HG03565 (cell line): Measurements from ENCODE around the gene PYCR2.

Source experiments
- ATAC-seq: cut with Tn5 transposase; IDR thresholded peaks from one replicate; pipeline ENCODE4 v1.9.1; 2021; ENCODE audit warnings: mild to moderate bottlenecking, moderate library complexity; ENCODE audit not compliant: unreplicated experiment

The PYCR2 gene

DNA sequence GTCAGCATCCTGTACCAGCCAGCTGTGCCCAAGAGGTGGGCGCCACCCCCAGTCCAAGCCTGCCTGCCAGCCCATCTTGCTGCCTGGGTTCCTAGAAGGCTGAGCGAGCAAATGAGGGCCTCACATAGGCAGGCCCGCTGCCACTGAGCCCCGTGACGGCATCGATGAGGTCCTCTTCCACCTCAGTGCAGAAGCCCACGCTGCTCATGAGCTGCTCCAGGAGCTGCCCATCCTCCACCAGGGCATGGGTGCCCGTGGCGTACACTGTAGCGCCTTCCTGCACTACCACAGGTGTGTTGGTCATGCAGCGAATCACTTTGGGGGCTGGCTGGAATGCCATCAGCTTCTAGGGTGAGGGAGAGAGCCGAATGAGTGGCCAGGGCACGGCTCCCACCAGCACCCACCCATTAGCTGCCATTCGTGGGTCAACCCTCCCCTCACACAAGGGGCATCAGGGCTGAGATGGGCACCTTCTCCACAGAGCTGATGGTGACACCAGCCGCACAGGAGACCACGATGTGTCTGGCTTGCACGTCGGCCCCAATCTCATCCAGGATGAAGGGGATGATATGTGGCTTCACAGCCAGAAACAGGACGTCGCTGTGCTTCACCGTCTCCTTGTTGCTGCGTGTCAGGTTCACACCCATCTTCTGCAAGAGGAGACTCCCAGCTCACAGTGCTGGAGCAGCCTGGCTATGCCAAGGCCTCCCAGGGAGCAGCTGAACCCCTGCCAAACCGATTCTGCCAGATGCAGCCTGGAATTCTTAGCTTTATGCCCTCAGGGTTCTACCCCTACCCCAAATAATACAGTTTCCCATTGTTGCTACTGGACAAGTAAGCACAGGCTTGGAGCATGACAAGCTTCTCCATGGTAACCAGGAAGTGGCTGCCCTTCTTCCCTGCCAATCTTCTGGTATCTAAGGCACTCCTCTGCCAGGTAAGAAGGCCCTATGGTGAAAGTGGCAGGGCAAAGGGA is 2.0 kb downstream of the PYCR2 start:
- ATAC-seq, result no peak

DNA sequence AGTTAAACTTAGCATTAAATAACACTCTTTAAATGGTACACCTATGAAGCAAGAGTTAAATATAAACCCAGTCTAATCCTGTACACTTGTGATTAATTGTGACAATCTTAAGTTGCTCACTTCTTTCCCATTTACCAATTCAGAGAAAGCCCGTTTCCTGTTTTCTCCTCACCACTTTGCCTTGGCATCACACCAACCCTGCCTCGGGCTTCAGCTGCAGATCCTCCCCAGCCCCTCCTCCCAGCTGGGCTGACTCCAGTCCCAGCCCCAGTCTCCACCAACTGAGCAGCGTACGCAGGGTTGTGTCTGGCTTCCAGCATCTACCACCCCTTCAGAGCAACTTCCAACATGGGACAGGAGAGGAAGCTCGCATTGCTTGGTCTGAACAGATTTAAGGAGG is 4.1 kb downstream of the PYCR2 start:
- no peak for ATAC-seq

DNA sequence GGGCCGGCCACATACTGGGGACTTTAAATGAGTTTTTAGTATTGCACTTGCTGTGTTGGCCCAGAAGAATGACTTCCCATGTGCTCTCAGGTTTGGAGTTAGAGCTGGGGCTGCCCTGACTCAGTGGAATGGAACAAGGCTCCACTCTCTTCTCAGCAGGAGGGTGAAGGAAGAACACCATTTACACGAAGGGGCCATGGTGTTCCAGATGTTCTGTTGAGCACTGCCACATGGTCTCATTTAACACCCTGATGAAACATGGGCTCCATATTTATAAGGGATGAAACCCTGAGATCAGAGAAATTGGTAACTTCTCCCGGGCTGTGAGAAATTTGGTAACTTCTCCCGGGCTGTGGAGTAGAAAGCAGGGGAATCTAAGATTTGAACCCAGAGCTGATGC is 5.8 kb downstream of the PYCR2 start:
- no peak for ATAC-seq

DNA sequence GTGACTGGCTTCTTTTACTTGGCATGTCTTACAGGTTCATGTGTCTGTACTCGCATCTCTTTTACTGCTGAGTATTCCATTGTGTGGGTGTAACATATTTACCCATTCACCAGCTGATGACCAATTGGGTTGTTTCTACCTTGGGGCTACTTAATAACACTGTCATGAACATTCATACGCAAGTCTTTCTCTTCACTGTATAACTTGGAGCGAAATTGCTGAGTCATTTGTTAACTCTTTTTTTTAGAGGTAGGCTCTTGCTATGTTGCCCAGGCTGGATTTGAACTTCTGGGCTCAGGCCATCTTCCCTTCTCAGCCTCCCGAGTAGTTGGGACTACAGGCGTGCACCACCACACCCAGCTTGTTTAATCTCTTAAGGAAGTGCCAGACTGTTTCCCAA is 6.5 kb downstream of the PYCR2 start:
- no peak for ATAC-seq

DNA sequence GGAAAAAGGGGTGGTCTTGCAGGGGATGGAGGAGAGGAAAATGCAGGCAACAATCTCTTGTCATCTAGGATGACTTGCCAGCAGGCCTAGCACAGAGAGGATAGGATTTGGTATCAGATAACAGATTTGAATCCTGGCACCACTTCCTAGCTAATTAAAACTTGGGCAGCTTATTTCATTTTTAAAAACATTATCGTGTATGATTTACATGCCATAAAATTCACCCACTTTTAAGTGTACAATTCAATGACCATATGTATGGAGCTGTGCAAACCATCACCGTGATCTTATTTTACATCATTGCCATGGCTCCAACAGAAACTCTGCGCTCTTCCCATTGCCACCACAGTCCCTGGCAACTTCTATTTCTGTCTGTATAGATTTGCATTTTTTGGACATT is 6.9 kb downstream of the PYCR2 start:
- no peak for ATAC-seq

DNA sequence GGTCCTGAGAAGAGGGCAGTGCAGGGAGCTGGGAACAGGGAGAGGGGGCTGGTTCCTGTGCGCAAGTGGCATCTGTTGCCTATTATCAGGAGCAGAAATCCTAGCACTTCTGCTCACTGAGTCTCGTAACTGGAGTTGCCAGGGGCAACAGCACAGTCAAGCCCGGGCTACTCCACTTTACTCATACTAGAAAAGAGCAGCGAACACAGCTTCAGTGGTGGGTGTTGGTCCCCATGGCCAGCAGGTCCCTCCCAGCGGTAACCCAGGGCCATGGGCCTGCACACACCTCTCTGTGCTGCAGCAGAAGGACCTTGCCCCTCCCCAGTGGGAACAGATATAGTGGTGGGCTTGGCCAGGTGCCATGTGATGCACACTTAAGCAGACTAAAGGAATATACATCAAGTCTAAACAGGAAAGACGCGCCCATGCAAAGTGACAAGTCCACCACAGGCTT is 8.5 kb downstream of the PYCR2 start:
- no peak for ATAC-seq

DNA sequence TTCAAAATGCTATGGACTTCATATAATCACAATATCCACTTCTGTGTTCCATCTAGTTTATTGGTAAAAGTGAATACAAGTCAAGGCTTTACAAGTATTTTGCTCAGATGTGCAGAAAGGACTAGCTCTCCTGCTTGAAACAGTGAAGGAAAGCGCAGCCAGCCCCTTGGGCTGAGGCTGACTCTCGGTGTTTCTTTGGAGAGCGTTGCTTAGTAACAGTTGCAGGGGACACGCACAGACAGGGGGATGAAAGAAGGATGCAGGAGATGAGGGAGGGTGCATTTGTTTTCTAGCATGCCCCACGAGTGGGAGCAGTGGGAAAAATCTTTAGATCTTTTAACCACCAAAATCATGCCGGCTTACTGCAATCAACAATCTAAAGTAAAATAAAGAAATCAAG is 9.1 kb downstream of the PYCR2 start:
- no peak for ATAC-seq

DNA sequence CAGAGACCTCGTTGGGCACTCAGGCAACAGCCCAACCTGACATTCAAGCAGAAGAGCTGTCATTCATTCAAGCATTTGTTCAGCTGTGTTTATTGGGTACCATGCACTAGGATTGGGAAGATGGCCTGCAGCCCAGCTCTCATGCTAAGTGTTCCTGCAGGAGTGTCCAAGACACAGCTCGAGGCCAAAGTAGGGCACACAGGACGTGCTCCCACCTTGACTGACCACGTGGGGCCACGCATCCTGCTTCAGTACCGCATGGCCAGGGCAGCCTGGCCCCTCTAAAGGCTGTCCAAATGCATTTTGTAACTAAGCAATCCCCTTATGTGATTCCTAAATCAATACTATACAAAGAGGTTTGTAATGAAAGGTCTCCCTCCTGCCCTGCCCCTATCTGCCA is 9.7 kb downstream of the PYCR2 start:
- no peak for ATAC-seq

DNA sequence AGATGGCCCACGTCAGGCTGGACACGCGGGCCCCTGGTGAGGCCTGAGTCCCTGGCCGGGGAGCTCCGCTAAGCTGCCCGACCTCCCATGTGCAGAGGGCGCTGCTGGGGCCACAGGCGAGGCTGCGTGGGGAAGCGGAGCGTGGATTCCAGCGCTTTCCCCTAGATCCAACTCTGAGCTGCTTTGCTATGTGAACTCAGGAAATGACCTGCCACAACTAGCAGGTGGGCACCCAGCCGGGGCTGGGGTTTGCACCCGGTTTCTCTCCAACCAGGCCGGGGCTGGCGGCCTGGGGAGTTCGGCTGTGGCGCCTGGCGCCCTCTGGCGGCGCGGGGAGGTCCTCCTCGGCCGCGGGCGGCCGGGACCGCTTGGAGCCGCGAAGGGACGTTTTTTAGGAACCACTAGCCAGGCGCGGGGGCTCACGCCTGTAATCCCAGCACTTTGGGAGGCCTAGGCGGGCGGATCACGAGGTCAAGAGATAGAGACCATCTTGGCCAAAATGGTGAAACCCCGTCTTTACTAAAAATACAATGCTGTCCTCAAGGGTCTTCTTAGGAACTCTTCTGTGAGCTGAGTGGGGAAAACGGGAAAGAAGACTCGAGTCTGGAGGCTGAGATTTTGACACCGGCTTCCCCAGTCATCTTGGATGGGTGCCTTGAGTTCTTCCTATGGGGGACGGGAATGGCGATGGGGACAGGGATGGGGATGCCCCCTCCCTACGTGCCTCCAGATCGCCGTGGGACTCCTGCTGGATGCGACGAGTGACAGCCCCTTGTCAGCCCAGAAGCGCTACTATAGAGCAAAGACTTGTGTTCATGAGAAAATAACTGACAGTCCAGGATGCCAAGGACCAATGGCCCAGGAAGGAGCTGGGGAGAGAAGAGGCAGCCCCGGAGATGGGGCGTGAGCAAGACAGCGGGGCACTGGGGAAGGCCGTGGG is 12.6 kb downstream of the PYCR2 start:
- ATAC-seq, result peak; percentile 42

DNA sequence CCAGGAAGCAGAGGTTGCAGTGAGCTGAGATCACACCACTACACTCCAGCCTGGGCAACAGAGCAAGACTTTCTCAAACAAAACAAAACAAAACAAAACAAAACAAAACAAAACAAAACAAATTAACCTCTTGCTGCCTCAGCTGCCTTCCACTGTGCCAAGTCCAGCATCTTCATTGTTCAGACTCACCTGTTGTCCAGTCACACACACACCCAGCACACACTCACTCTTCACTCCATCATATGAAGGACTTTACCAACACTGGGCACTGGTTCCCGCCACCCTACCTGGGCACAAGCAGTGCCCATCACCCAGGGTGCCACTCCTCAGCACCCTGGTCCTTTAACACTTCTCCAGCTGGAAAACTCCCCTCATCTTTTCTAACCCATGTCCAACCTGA is 14.6 kb downstream of the PYCR2 start:
- ATAC-seq, result no peak

DNA sequence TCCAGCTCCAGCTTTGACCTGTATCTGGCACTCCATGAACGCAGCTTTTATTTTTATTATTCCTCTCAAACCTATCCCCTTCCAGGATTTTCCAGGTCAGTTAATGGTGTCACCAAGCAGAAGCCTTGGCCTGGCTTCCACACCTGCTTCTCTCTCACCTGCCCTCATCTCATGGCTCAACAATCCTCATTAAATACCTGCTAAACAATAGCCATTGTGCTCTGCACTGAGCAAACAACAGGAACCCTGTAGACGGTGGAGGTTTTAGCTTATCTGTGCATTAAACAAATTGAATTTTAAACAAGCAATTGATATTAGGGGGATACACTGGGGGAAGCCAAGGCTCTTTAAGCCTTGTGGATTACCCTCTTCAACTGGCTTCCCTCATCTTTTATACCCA is 15.3 kb downstream of the PYCR2 start:
- ATAC-seq, result no peak

DNA sequence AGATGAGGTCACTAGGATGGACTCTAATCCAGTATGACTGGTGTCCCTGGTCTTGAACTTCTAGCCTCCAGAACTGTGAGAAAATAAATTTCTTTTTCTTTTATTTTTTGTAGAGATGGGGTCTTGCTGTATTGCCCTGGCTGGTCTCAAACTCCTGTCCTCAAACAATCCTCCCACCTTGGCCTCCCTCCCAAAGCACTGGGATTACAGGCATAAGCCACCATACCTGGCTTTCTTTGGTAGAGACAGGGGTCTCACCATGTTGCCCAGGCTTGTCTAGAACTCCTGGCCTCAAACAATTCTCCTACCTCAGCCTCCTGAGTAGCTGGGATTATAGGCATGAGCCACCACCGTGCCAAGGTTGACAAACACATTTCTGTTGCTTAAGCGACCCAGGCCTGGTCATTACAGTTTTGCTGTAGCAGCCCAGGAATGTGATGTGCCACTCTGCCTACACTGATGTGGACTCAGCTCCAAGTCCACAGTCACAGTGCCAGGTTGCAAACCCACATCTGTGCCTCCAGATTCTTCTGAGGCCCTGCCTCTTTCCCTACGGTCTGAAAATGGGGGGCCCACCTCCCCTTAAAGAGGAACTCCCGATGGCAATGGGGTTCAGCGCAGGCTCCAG is 15.9 kb downstream of the PYCR2 start:
- no peak for ATAC-seq

DNA sequence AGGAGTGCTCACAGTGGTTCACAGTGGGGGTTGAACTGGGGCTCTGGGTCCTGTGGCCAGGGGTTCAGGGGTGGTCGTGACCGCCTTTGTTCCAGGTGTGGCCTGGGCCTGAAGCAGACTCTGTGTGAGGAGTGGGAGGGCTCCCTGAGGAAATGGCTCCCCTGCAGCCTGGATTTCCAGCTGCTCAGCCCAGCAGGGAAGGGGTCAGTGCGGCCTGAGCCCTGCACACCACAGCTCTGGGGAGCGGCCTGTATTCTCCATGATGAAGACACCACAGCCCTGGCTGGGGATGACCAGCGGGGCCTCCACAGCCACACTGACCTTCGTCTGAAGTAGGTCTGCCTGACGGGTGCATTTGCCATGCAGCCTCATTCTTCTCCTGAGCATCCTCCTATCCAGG is 16.7 kb downstream of the PYCR2 start:
- no peak for ATAC-seq

DNA sequence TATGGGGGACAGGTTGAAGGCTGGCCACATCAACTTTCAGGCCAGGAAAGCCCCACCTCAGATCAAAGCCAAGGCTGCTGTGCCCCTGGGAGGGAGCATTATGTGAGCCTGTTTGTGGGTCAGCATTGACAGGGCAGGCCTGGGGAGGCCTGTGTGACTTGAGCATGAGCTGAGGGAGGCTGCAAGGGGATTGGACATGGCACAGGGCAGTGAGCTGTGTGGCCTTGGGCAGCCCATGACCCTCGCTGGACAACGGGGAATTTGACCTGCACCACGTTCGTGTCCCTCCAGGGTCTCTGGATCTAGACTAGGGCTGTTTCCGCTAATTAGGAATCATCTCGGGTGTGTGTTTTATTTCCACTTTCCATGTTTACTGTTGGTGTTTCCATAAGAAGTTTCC is 17.6 kb downstream of the PYCR2 start:
- ATAC-seq, result no peak

DNA sequence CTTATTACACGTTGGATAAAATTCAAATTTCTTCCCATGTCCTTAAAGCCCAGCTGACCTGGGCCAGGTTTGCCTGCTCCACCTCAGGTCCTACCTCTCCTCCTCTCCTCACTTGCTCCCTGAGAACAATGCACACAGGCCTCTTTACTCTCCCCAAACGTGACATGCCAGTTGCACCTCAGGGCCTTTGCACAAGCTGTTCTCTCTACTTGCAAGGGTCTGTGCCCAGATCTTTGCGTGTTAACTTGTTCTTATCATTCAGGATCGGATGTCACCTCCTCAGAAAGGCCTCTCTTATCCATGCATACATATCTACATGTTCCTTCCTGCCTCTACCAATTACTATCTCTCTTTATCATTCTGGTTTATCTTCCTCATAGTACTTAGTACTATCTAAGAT is 20.4 kb downstream of the PYCR2 start:
- ATAC-seq, result no peak

DNA sequence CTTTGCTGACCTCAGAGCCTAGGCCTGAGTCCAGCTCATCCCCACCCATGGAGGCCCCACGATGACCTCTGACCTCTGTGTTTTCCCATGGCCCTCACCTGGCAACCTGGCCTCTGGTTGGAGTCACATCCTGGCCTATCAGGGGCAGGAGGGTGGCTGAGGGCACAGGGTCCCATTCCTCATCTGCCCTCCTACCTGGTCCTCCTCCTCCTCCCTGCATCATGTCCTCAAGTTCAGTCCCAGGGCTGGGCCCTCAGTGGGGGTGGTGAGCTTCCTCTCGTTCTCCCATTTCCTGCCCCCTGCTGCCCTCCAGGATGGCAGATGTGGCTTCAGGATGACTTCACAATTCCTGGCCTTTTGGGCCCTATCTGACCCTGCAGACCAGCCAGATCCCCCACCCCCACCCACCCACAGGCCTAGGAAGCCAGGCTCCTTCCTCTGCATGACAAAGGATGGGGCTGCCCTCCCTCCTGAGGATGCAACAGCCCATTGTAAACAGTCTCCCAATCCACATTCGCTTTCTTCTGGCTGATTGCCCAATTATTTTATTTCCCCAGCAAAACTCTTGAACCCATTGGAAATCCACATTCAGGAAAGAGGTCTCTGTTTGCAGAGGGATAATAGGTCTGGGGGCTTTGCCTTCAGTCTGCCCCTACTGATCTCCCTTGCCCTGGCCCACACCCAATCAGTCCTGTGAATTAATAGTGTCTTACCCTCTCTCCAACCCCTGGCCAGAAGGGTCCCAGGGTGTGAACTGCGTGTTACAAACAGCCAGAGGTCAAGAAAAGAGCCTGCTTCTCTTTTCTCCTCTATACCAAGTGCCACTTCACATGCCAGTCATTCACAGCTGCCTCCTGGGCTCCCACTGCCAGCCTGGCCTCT is 24.8 kb downstream of the PYCR2 start:
- ATAC-seq, result no peak

DNA sequence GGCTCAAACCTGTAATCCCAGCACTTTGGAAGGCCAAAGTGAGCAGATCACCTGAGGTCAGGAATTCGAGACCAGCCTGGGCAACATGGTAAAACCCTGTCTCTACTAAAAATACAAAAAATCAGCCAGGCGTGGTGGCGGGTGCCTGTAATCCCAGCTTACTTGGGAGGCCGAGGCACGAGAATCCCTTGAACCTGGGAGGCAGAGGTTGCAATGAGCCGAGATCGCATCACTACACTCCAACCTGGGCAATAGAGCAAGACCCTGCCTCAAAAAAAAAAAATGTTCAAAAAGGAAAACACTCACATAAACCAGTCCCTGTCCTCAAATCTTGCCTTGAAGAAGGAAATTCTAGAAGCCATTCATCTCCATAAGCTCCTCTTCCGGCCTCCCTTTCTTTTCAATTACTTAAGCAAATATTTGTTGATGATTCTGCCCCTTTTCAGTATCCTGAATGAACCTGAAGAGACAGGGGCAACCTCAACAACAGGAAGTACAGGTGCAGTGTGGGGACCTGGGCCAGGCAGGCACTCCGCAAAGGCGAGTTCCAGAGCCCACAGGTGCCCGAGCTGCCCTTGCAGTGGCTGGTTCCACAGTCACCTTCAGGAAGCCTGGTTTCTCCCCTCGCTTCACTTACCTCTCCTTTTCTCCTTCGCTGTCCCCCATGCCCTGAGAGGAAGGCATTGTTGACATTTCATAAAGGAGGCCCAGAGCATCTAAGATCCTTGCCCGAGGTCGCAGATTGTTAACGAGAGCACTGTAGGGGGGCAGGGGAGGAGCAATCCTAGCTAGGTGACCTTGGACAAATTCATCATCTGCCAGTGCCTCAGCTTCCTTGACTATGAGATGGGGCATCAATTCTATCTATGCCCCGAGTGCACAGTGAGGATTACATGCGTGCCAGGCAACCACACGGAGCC is 26.2 kb downstream of the PYCR2 start:
- no peak for ATAC-seq

DNA sequence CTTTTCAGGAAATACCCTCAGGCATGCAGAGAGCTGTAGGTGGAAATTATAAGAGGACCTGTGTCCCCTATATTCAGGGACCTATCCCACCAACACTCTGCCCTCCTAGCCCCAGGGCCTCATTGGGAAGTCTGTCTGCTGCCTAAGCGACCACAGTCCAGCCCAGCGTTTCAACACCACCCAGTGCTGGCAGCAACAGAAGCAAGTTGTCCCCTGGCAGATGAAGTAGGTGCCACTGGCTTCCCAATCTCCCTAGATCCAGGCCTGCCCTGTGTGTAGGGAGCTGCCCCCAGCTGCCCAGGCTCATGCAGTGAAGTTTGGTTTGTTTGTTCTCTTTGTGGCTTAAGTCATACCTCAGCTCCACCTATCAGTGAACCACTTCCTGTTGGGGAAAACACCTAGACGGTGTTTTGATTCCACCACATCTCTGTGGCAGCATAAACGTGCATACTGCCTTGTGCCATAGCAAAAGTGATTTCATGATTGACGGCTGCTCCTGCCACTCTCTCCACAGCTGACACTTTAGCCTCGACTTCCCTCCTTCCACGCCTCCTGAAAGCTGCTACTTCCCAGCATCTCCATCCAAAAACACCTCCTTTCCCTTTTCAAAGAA is 27.0 kb downstream of the PYCR2 start:
- ATAC-seq, result peak; percentile 100

DNA sequence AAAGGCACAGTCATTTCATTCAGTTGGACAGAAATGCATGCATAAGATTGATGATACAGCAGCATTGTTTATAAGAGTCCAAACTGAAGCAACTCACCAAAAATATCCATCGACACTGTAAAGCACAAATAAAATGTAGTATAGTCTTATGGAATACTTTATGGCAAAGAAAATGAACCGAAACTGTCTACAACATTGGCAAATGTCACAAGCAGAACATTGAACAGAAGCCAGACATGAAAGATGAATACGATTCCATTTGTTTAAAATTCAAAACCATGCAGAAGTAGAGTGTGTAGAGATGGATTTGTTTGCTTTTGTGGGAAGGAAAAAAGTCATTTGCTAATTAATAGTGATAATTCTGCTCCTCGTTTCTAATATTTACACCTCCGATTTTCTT is 27.6 kb downstream of the PYCR2 start:
- no peak for ATAC-seq
